ENCODE data around the gene ABI3BP. TPM values are rescaled to one million over a fixed set of nuclear protein-coding genes. Genes with fewer than 3 reads are reported as not detected.

The ABI3BP gene
- total RNA-seq, 1 donor from 2014 or later = 43.0 TPM

- no peak for DNase-seq (ENCODE audit: low spot score)
Measured at GRCh38 chr3:100941451-100941850, 51.8 kb downstream of the ABI3BP start.

DNA sequence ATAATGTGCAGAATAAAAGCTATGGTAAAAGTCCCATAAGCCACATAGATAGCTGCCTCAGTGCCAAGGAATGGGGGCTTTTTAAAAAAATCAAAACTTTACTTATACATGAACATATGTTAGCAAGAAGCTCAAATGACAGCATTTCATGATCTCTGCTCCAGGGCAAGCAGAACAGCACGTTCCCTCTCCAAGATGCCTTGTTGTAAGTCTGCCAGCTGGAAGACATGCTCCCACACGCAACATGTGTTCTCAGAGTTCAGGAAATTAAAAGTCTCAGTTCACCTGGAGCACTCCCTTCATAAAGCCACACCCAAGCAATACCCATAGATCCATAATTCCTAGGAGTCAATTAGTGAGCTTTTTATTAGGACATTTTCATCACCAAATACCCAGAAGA lies 52.2 kb downstream of the ABI3BP start:
- DNase-seq (ENCODE audit: low spot score) = no peak

DNA sequence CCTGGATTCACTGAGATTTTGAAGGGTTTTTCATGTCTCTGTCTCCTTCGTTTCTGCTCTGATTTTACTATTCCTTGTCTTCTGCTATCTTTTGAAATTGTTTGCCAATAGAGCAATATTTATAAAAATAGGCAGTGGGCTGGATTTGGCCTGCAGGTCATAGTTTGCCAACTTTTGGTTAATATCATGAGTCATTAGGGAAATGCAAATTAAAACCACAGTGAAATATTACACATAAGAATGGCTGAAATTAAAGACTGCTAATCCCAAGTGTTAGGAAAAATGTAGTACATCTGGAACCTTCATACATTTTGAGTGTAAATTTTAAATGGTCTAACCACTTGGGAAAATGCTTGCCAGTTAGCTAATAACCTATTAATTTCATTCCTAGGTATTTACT lies 56.3 kb downstream of the ABI3BP start:
- DNase-seq (ENCODE audit: low spot score) = no peak

DNA sequence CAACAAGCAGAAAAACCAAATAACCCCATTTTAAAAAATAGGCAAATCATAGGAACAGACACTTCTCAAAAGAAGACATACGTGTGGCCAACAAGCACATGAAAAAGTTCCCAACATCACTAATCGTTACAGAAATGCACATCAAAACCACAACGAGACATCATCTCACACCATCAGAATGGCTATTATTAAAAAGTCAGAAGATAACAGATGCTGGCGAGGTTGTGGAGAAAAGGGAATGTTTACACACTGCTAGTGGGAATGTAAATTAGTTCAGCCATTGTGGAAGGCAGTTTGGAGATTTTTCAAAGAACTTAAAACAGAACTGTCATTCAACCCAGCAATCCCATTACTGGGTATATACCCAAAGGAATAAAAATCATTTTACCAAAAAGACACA lies 60.7 kb downstream of the ABI3BP start:
- no peak for DNase-seq (ENCODE audit: low spot score)

GRCh38 chr3:100928638-100929428 lies 64.4 kb downstream of the ABI3BP start:
- DNase-seq (ENCODE audit: low spot score) = no peak

DNA sequence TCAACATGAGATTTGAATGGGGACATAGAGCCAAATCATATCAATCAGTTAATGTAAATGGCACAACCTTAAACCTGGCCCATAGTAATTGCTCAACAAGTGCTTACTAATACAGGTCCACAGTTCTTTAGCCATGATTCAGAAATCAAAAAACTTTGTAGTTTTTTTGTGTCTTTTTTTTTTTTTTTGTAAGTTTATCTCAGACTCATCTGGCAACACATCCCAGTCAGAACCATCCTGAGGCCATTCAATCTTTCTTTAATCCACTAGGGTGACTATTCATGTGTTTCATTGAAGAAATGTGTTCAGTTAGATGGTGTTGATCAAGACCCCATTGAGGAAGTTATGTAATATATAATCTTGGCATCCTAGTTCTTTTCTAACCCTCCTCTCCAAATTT lies 65.4 kb downstream of the ABI3BP start:
- no peak for DNase-seq (ENCODE audit: low spot score)

DNA sequence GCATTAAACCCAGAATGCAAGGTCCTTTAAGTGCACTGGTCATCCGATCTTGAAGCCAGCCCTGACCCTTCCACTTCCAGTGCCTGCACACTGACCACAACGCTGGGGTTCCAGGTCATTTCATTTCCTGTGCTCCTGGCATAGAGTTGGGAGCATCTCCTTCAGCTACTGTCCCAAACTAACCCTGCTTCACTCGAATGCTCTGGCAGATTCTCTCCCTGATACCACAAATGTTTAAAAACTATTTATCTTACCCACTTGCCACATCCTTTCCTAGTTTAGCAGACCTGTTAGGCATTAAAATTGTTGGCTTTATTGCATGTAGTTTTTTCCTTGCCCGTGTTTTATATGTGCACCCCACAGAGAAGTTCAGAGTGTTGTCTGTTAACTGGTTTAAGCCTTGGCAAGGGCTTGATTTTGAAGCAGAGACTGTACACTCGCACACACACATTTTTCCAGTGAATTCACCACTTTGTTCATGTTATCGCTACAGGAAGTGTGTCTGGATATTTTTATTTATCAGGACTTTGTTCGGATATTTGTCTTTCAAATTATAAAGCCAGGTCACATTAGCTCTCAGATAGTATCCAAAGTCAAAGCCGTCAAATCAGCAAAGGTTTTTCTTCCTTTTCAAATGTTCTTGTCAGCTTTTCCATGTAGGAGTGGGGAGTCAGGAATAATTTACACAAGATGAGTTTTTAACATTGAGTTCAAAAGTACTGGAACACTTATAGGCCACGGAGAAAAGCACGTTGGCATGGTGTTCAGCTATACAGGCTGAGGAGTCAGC lies 77.3 kb downstream of the ABI3BP start:
- no peak for DNase-seq (ENCODE audit: low spot score)

DNA sequence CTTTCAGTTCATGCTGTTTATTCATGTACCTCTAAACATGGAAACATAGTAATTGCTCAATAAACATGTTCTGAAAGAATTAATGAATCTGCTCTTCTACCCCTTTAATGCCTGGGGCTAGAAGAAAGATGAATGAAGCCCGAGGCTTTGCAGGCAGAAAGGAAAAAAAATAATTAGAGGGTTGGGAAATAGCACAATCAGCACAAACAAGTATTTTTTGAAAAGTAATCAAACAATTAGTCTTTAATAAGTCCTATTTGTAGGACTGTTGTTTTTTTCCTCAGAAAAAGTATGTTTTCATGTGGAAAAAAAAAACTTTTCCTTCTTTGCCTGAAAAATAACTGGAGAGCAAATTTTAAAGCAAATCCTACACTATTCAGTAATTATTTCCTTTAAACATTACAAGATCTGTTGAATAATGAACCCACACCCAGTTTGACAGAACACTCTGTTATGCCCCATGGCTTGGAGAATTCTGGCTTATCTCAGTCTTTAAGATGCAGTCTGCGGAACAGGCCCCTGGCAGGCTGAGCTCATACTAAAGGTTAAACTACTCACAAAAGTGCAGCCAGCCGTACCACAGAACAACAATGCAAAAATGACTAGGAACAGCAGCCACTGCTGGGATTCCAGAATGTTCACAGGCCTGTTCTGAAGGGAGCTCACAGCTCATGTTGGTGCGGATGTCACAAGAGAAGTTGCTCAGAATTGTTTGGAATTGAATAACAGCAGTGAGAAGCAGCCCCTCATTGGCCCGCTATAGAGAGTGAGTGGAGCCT lies 79.2 kb downstream of the ABI3BP start:
- no peak for DNase-seq (ENCODE audit: low spot score)

DNA sequence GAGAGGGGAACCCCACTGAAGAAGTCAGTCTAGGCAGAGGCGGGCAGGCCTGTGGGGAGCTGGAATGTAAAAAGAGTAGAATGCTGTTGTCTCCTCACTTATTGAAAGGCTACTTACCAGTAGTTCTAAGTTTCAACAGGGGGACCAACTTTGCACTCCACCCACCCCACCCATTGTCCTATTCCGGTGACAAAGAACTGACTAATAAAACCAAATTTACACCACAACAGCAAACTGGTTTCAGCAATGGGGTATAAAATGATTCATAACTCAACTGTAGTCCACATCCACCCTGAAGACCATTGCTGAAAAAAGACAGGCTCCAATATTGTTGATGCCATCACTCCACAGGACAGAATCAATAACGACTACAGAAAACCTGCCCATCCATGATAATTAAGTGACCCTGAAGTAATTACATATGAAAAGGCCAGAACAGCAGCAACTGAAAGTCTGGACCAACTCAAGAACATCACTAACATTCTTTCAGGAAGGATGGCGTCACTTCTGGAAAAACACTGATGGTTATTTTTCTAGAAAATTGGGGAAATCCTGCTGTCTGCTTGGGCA lies 80.2 kb downstream of the ABI3BP start:
- DNase-seq (ENCODE audit: low spot score) = no peak

GRCh38 chr3:100912571-100912970 lies 80.7 kb downstream of the ABI3BP start:
- no peak for DNase-seq (ENCODE audit: low spot score)

DNA sequence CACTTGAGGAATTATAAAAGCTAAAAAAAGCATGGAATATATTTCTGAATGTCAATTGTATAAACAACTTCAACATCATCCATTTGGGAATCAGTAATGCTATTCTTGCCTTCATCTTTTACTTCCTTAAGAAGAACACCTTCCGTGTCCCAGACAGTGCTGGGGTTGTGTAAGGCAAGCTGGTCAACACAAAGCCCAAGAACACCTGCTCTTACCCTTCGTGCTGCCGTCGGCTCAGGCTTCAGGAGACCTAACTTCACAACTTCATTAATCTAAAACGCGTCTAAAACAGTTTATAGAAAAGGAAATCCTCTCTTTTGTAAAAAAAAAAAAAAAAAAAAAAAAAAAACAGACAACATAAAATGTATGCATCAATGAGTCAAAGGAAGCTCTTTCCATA lies 81.3 kb downstream of the ABI3BP start:
- no peak for DNase-seq (ENCODE audit: low spot score)

DNA sequence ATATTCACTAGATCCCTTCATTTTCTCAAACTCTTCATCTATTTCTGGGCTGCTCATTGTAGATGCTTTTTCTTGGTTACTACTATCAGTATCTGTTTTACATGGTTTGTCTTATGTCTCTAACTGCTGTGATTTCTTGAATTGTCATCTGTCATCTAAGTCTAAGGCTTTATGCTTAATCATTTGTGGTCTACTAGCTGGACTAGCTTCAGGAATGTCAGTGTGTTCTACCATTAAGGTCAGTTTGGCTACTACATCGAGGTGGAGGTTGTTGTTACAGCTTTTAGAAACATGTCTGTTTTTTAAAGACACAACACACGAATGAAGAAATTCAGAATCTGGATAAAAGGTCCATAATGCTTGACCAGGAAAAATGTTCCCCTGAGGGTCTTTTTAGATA lies 82.2 kb downstream of the ABI3BP start:
- DNase-seq (ENCODE audit: low spot score) = no peak

DNA sequence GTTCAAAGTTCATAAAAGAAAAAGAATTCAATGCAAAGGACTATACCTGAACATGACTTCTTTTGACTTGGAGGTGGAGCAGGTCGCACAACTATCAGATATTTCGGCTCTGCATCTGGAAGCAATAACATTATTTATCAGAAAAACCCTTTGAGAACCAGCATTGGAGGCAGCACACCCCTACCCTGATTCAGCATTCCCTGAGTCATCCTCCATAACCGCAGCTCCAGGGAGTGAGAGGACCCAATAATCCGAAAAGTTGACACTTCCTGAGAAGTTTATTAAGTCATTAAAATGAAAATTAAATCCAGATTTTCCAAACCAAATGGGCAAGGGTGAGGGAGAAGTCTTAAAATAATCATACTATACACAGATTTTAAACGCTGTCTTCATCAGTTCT lies 90.6 kb downstream of the ABI3BP start:
- no peak for DNase-seq (ENCODE audit: low spot score)

GRCh38 chr3:100900671-100901335 lies 92.4 kb downstream of the ABI3BP start:
- no peak for DNase-seq (ENCODE audit: low spot score)

DNA sequence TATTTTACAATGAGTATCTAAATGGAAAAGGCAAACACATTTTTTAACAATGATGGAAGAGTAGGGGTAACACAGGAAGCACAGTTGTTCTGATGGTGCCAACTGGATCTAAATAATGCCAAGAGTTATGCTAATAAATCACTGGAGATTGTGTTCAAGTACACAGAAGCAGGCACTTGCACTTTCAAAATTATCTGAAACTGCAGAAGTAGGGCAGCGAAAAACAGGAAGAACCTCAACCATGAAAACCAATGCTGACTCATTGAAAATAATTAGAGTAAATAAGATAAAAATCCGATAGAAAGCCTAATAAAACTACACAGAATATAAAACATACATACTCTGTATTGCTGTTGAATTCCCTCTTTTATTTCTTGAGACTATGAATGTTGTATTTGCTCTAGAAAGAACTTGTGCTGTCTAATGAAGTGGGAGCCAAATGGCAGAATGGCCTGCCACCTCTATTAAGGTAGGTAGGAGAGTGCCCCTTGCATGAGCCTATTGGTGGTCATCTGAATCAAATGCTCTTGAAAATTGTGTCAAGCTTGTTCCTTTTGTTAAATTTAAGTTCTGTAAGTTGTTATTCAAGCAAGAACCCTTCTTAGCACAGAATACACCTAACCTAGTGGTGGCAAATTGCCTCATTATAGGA lies 93.7 kb downstream of the ABI3BP start:
- no peak for DNase-seq (ENCODE audit: low spot score)

DNA sequence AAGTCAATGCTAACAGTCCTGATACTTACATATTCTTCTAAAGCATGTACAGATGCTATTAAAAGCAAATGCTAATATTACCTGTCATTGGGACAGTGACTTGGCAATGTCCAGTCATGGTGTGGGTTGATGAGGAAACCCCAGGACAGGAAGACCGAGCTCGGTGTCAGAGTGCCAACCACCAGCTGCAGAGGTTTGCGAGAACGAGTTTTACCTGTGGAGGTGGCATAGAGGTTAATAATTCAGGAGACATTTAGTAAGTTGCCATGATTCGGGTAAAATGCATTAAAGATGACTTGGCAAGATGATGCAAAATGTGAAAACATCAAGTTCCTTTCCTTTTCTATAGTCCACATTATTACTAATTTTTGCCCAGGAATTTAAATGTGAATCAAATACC lies 94.5 kb downstream of the ABI3BP start:
- DNase-seq (ENCODE audit: low spot score) = no peak

GRCh38 chr3:100896994-100897393 lies 96.2 kb downstream of the ABI3BP start:
- DNase-seq (ENCODE audit: low spot score) = no peak

- no peak for DNase-seq (ENCODE audit: low spot score)
Measured at GRCh38 chr3:100893590-100893989, 99.6 kb downstream of the ABI3BP start.

DNA sequence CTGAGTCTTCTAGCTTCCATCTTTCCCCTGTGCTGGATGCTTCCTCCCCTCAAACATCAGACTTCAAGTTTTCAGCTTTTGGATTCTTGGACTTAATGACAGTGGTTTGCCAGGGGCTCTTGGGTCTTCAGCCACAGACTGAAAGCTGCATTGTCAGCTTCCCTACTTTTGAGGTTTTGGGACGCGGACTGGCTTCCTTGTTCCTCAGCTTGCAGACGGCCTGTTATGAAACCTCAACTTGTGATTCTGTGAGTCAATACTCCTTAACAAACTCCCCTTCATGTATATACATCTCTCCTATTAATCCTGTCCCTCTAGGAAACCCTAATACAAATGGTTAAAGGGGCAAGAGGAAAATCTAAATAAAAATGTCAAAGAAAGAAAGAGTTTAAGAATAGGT lies 100.1 kb downstream of the ABI3BP start:
- no peak for DNase-seq (ENCODE audit: low spot score)

- DNase-seq (ENCODE audit: low spot score) = no peak
Measured at GRCh38 chr3:100891827-100892226, 101.4 kb downstream of the ABI3BP start.

DNA sequence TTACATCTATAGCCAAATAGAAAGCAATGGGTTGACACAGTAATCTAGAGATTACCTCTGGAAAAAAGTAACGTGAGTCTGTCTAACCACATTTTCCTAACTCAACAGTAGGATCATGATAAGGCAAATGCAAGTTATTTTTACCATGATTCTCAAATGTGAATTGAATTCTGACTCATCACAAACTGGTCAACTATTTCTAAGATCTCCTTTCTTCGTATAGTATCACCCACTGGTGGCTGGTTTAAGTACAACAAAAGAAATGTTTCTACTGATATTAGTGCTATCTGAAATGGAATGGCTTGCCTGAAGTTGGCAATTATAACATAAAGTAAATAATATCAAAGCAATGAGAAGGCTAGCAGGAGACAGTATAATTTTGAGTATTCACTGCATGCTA lies 102.2 kb downstream of the ABI3BP start:
- no peak for DNase-seq (ENCODE audit: low spot score)

Data from ureter (tissue), 1 donor.